Liver (tissue), 3 donors: ENCODE data around the gene RPS5.

ENCODE experiments used
- CTCF ChIP-seq: fragments of 150-350 bp; IDR thresholded peaks from 2 replicates; pipeline ENCODE4 v1.5.1; 2017; ENCODE audit warnings: improper control_type of control experiment, low read depth, low read length; ENCODE audit not compliant: missing input control
- EGR1 ChIP-seq, 2 donors: IDR thresholded peaks; 2 replicates each; pipeline ENCODE4 v1.6.1; 2016 to 2018; ENCODE audit warnings: antibody characterized with exemption in 2 of 2, low read depth in 2 of 2
- FOXA1 ChIP-seq: IDR thresholded peaks from 2 replicates; pipeline ENCODE4 v1.6.1; 2016; ENCODE audit warnings: antibody characterized with exemption
- GABPA ChIP-seq, 2 donors: IDR thresholded peaks in 1 of 2; conservative IDR thresholded peaks in 1 of 2; 2 replicates each; pipeline ENCODE4 v1.6.1; 2016; ENCODE audit warnings: antibody characterized with exemption in 2 of 2, mild to moderate bottlenecking in 1 of 2, moderate library complexity in 1 of 2
- HNF4G ChIP-seq: IDR thresholded peaks from 2 replicates; pipeline ENCODE4 v1.6.1; 2016; ENCODE audit warnings: antibody characterized with exemption
- JUND ChIP-seq, 2 donors: IDR thresholded peaks; 2 replicates each; pipeline ENCODE4 v1.6.1; 2016; ENCODE audit warnings: antibody characterized with exemption in 2 of 2
- MAX ChIP-seq: IDR thresholded peaks from 2 replicates; pipeline ENCODE4 v1.6.1; 2016; ENCODE audit warnings: antibody characterized with exemption
- NR2F2 ChIP-seq: IDR thresholded peaks from 2 replicates; pipeline ENCODE4 v1.6.1; 2016; ENCODE audit warnings: antibody characterized with exemption
- RAD21 ChIP-seq, 2 donors: IDR thresholded peaks; 2 replicates each; pipeline ENCODE4 v1.6.1; 2016; ENCODE audit warnings: antibody characterized with exemption in 2 of 2, mild to moderate bottlenecking in 2 of 2
- REST ChIP-seq: IDR thresholded peaks from 2 replicates; pipeline ENCODE4 v1.6.1; 2016; ENCODE audit warnings: antibody characterized with exemption, mild to moderate bottlenecking
- SP1 ChIP-seq: IDR thresholded peaks from 2 replicates; pipeline ENCODE4 v1.6.1; 2018; ENCODE audit warnings: antibody characterized with exemption, mild to moderate bottlenecking
- TAF1 ChIP-seq: conservative IDR thresholded peaks from 2 replicates; pipeline ENCODE4 v1.6.1; 2016; ENCODE audit warnings: antibody characterized with exemption, mild to moderate bottlenecking
- YY1 ChIP-seq: IDR thresholded peaks from 2 replicates; pipeline ENCODE4 v1.6.1; 2016; ENCODE audit warnings: antibody characterized with exemption, mild to moderate bottlenecking
- ZBTB33 ChIP-seq: IDR thresholded peaks from 2 replicates; pipeline ENCODE4 v1.6.1; 2016; ENCODE audit warnings: antibody characterized with exemption
- donor health status: healthy.
- donor health status: healthy.

GRCh38 chr19:58351990-58352755 is 34.9 kb upstream of the RPS5 start:
- TF ChIP-seq CTCF = no peak
- no peak for TF ChIP-seq REST
- no peak for TF ChIP-seq TAF1
- TF ChIP-seq FOXA1 = no peak
- TF ChIP-seq SP1 = no peak
- no peak for TF ChIP-seq MAX
- TF ChIP-seq YY1 = no peak
- TF ChIP-seq ZBTB33 = no peak
- TF ChIP-seq JUND (IDR thresholded peaks at IDR 0.05) = no peak
- TF ChIP-seq RAD21 (IDR thresholded peaks at IDR 0.05) = no peak
- no peak for TF ChIP-seq NR2F2
- TF ChIP-seq GABPA (IDR thresholded peaks at IDR 0.05 in 1 of 2, conservative IDR thresholded peaks at IDR 0.05 in 1 of 2) = no peak
- TF ChIP-seq EGR1 (IDR thresholded peaks at IDR 0.05; ENCODE audit: low read depth in 2 of 2) = no peak
- no peak for TF ChIP-seq HNF4G
